Prostate gland (tissue), 2 donors: ENCODE data around the gene YEATS4.

Experiments used
- POLR2A ChIP-seq: fragments of 450-650 bp; IDR thresholded peaks from one replicate; pipeline ENCODE4 v1.6.1; 2016; ENCODE audit warnings: antibody characterized with exemption, mild to moderate bottlenecking
- TF ChIP-seq, protein P1 (sequence below), 4 experiments: fragments of 200-600 bp in 2 of 4; fragments of 450-650 bp in 2 of 4; sonication (generic) in 2 of 4; IDR thresholded peaks; 1 replicate in 3 of 4; 2 replicates in 1 of 4; pipeline ENCODE4 v1.5.1; 2016 to 2019; ENCODE audit warnings: antibody characterized with exemption in 4 of 4, mild to moderate bottlenecking in 2 of 4, moderate library complexity in 2 of 4

DNA sequence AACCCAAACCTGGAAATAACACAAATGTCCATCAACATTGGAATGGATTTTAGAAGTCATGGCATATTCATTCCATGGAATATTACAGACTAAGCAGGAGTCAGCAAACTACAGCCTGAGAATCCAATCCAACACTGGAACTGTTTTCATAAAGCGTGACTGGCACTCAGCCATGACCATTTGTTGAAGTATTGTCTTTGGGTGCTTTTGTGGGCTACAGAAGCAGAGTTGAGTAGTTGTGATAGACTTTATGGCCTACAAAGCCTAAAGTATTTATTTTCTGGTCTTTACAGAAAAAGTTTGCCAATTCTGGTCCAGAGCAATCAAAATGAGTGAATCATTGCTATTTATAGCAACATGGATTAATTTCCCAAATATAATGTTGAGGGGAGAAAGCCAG lies 76.1 kb downstream of the YEATS4 start:
- TF ChIP-seq, protein P1, sequence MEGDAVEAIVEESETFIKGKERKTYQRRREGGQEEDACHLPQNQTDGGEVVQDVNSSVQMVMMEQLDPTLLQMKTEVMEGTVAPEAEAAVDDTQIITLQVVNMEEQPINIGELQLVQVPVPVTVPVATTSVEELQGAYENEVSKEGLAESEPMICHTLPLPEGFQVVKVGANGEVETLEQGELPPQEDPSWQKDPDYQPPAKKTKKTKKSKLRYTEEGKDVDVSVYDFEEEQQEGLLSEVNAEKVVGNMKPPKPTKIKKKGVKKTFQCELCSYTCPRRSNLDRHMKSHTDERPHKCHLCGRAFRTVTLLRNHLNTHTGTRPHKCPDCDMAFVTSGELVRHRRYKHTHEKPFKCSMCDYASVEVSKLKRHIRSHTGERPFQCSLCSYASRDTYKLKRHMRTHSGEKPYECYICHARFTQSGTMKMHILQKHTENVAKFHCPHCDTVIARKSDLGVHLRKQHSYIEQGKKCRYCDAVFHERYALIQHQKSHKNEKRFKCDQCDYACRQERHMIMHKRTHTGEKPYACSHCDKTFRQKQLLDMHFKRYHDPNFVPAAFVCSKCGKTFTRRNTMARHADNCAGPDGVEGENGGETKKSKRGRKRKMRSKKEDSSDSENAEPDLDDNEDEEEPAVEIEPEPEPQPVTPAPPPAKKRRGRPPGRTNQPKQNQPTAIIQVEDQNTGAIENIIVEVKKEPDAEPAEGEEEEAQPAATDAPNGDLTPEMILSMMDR (IDR thresholded peaks at IDR 0.05): no peak
- TF ChIP-seq POLR2A: no peak
